ENCODE measurements around the gene MAP2K7. TPM values are rescaled to one million over a fixed set of nuclear protein-coding genes. Genes with fewer than 3 reads are reported as not detected.

Gene MAP2K7
- total RNA-seq, 1 donor from 2014 or later = 38.6 TPM

GRCh38 chr19:7862413-7862951 is 41.2 kb upstream of the MAP2K7 start:
- DNase-seq (peak; percentile 80), ATAC-seq (peak; percentile 68 to 79)
- Histone ChIP-seq H3K9me3 (no peaks in the 10 kb centered on the region), H3K27me3 (ENCODE audit: low read depth) (peaks cover 20% of the 10 kb centered on the region), H3K27ac (no peak overlapping the region), H3K4me1 (peaks cover 11% of the 10 kb centered on the region), H3K4me3 (peak overlapping the region; percentile 38), H3K36me3 (no peaks in the 10 kb centered on the region)
- TF ChIP-seq CTCF (IDR thresholded peaks at IDR 0.05) = no peak
- intact Hi-C loops (cut with DNase I) = no loop called here

DNA sequence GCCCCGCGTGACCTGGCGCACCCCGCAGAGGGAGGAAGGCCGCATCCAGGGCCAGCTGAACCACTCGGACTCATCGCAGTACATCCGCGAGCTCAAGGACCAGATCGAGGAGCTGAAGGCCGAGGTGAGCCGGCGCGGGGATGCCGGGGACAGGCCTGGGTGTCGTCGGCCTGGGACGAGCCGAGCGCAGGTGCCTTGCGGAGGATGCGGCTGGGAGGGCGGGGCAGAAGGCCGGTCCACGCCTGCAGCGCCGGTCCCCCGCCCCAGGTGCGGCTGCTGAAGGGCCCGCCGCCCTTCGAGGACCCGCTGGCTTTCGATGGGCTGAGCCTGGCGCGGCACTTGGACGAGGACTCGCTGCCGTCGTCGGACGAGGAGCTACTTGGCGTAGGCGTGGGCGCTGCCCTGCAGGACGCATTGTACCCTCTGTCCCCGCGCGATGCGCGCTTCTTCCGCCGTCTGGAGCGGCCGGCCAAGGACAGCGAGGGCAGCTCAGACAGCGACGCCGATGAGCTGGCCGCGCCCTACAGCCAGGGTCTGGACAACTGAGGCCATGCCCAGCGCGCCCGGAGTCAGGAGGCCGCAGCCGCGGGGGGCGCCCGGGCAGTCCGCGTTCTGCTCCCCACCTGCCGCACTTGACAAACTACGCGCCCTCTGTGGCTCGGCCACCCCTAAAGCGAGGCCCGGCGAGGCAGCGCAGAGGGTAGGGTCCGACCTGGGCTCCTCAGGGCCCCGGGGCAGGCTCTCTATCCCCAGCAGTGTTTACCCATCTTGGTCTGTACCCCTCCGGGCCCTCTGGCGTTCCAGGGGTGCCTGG is 40.3 kb upstream of the MAP2K7 start:
- intact Hi-C loops (cut with DNase I) = no loop called here
- Histone ChIP-seq H3K9me3 (no peaks in the 10 kb centered on the region), H3K4me1 (peaks cover 13% of the 10 kb centered on the region), H3K36me3 (no peaks in the 10 kb centered on the region), H3K4me3 (no peak overlapping the region), H3K27me3 (ENCODE audit: low read depth) (peaks cover 25% of the 10 kb centered on the region), H3K27ac (no peak overlapping the region)
- ATAC-seq (peak in 1 of 2 donors; percentile 13), DNase-seq (no peak)
- TF ChIP-seq CTCF (IDR thresholded peaks at IDR 0.05) = no peak

DNA sequence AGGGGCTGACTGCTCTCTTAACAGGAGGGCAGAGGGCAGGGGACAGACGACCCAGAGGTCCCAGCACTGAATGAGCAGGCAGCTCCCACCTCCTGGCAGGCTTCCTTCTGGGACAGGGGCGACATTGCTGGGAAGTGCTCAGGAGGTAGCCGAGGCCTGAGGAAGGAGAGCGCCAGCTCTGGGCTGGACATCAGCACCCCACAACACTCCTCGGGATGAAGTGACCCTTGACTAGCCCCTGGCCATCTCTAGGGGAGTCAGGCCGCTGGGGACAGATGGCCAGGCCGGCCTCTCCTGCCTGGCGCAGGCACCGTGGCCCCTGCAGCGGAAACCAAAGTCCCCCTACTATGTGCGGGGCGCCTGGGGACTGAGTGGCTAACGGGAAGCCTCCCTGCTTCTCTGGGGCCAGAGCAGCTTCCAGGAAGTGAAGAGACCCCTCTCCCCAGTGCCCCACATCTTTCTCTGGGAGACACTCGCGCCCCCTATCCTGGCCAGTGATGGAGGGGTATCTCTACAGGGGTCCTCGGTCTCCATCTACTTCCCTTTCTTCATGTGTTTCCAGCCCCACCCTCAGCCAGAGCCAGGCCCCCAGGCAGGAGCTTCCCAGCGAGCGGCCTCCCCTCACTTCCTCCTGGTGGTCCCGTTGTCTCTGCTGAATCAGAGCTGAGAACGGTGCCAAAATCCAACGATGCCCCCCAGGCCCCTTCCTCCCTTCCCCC is 39.5 kb upstream of the MAP2K7 start:
- Histone ChIP-seq H3K4me1 (peaks cover 21% of the 10 kb centered on the region), H3K36me3 (no peaks in the 10 kb centered on the region), H3K27ac (no peak overlapping the region), H3K9me3 (no peaks in the 10 kb centered on the region), H3K27me3 (ENCODE audit: low read depth) (peaks cover 26% of the 10 kb centered on the region), H3K4me3 (no peak overlapping the region)
- ATAC-seq = no peak
- DNase-seq = no peak
- intact Hi-C loops (cut with DNase I) = no loop called here
- no peak for TF ChIP-seq CTCF (IDR thresholded peaks at IDR 0.05)

- Histone ChIP-seq H3K27ac (no peak overlapping the region), H3K9me3 (no peaks in the 10 kb centered on the region), H3K4me1 (peaks cover 27% of the 10 kb centered on the region), H3K4me3 (no peak overlapping the region), H3K27me3 (ENCODE audit: low read depth) (peaks cover 26% of the 10 kb centered on the region), H3K36me3 (no peaks in the 10 kb centered on the region)
- TF ChIP-seq CTCF (IDR thresholded peaks at IDR 0.05) = no peak
- no peak for DNase-seq
- no peak for ATAC-seq
- intact Hi-C loops (cut with DNase I) = no loop called here
These were observed 39.0 kb upstream of the MAP2K7 start for GRCh38 chr19:7864690-7865074.

DNA sequence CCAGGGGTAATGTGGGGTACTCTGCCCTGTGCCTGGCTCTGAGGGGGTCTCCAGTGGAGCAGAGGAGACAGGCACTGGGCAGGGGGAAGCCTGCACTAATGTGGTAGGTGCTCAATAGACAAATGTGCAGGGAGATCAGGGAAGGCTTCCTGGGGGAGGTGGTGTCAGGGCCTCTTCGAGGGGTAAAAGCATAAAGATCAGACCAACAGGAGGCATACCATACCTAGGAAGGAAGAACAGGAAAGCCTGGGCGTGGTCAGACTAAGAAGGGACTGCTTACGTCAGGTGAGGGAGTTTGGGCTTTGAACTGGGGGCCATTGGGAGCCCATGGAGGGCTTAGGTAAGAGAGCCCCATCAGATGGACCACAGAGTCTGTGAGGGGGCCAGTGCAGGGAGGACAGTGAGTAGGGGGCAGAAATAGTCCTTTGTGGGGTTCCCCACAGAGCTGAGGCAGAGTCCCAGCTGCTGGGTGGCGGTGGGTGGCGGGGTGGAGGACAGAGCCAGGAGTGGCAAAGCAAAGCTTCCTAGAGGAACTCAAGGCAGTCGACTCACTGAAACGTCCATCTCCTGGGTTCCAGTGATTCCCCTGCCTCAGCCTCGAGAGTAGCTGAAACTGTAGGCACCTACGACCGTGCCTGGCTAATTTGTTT is 38.3 kb upstream of the MAP2K7 start:
- no peak for DNase-seq
- Histone ChIP-seq H3K27me3 (ENCODE audit: low read depth) (peaks cover 26% of the 10 kb centered on the region), H3K36me3 (no peaks in the 10 kb centered on the region), H3K4me3 (no peak overlapping the region), H3K4me1 (peaks cover 30% of the 10 kb centered on the region), H3K27ac (no peak overlapping the region), H3K9me3 (no peaks in the 10 kb centered on the region)
- intact Hi-C loops (cut with DNase I) = no loop called here
- no peak for ATAC-seq
- no peak for TF ChIP-seq CTCF (IDR thresholded peaks at IDR 0.05)
